Hepatocyte (in vitro differentiated cells): ENCODE data around the gene AZIN2.

Source experiments
- EZH2 ChIP-seq: fragments of 200-600 bp; sonication (generic); IDR thresholded peaks from 2 replicates; pipeline ENCODE4 v1.6.1; 2016; ENCODE audit warnings: antibody characterized with exemption, mild to moderate bottlenecking, borderline replicate concordance
- EZH2phosphoT487 ChIP-seq: fragments of 200-600 bp; sonication (generic); IDR thresholded peaks from one replicate; pipeline ENCODE4 v1.6.1; 2018; ENCODE audit warnings: antibody characterized with exemption, mild to moderate bottlenecking, low read depth, moderate library complexity; ENCODE audit not compliant: unreplicated experiment, severe bottlenecking
- TF ChIP-seq, protein P1 (sequence below): fragments of 200-600 bp; sonication (generic); IDR thresholded peaks from 2 replicates; pipeline ENCODE4 v1.5.1; 2016; ENCODE audit warnings: antibody characterized with exemption, mild to moderate bottlenecking; ENCODE audit not compliant: poor library complexity

DNA sequence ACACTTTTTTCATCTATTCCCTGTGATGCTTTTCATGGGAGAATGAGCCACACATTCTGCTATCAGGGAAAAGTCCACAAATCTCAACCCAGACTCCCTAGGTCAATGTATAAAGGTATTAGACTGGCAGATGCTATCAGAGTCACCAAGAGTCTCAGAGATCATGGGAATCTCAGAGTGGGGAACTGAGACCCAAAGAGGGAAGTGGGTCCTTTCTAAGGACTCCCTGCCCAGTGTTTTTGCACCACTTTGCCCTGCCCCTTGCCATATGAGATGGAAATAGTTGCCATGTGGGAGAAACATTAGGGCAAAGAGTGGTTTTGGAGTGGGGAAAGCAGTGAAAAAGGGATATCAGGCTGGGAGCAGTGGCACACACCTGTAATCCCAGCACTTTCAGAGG, 19.1 kb upstream of the AZIN2 start:
- TF ChIP-seq, protein P1, sequence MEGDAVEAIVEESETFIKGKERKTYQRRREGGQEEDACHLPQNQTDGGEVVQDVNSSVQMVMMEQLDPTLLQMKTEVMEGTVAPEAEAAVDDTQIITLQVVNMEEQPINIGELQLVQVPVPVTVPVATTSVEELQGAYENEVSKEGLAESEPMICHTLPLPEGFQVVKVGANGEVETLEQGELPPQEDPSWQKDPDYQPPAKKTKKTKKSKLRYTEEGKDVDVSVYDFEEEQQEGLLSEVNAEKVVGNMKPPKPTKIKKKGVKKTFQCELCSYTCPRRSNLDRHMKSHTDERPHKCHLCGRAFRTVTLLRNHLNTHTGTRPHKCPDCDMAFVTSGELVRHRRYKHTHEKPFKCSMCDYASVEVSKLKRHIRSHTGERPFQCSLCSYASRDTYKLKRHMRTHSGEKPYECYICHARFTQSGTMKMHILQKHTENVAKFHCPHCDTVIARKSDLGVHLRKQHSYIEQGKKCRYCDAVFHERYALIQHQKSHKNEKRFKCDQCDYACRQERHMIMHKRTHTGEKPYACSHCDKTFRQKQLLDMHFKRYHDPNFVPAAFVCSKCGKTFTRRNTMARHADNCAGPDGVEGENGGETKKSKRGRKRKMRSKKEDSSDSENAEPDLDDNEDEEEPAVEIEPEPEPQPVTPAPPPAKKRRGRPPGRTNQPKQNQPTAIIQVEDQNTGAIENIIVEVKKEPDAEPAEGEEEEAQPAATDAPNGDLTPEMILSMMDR, result no peak
- no peak for TF ChIP-seq EZH2
- TF ChIP-seq EZH2phosphoT487, result no peak
